GM19193 (cell line): ENCODE data around the gene SEPTIN1.

Experiments used
- POLR2A ChIP-seq: IDR thresholded peaks from 4 replicates; pipeline ENCODE4 v1.6.1; 2011; ENCODE audit not compliant: insufficient read depth, insufficient read length; ENCODE audit errors: extremely low read depth

The SEPTIN1 gene

GRCh38 chr16:30382111-30382881 lies at the start of gene SEPTIN1:
TSS of gene SEPTIN1 (minus strand) at chr16:30382561. CDS start at chr16:30382542, 19 bp downstream.
- peak; percentile 83 for TF ChIP-seq POLR2A

GRCh38 chr16:30430428-30430970 lies 48.1 kb upstream of the SEPTIN1 start:
- TF ChIP-seq POLR2A, result no peak

DNA sequence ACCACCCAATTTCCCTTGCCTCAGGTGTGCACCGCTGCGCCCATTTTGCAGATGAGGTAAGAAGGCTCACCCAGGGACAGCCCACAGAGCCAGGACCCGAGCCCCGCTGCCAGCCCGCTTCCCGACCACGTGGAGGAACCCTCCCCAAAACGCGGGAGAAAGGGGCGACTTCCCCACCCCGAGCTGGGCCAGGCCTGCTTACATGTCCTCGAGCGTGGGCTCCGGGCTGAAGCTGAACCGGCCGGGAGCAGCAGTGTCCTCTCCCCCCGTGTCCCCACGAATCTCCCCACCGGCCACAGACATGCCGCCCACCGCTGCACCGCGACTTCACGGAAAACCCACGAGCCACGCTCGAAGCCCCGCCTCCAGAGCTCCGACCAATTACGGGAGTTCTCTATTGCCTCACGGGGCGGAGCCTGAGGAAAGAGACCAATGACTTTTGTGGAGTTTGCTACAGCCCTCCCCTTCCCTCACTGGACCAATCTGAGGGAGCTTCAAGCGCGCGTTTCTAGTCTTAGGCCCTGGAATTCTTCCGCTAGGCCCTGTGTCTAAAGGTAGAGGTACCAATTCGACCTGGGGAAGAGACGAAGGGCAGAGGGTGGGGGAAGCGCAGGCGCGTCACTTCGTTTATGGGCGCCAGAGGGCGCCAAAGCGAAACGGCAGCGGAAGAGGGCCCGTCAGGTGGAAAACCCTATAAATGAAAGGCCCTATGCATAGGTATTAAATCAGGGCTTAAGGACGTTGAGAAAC lies 47.5 kb upstream of the SEPTIN1 start, which contains the start of gene DCTPP1:
DCTPP1 (minus strand) TSS at position 353 of the 750 bp plus-strand sequence; CDS start at position 303, 50 bp downstream.
- TF ChIP-seq POLR2A, result peak; percentile 58

DNA sequence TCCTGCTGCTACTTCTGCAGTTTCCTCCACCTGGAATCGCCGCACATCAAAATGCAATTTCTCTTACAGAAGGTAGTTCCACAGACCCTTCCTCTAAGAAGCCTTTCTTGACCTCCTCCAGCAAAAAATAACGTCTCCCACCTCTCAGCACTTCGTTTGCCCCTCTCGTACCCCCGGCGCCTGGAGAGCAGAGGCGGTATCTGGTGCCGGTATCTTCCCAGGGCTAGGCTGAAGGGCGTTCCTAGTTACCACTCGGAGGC lies 47.0 kb upstream of the SEPTIN1 start:
- no peak for TF ChIP-seq POLR2A

GRCh38 chr16:30428055-30428454 lies 45.7 kb upstream of the SEPTIN1 start:
- TF ChIP-seq POLR2A, result no peak

- TF ChIP-seq POLR2A, result no peak
Observed at GRCh38 chr16:30421010-30421409, 38.6 kb upstream of the SEPTIN1 start.

- no peak for TF ChIP-seq POLR2A
Observed at GRCh38 chr16:30418350-30419181, 36.2 kb upstream of the SEPTIN1 start.

DNA sequence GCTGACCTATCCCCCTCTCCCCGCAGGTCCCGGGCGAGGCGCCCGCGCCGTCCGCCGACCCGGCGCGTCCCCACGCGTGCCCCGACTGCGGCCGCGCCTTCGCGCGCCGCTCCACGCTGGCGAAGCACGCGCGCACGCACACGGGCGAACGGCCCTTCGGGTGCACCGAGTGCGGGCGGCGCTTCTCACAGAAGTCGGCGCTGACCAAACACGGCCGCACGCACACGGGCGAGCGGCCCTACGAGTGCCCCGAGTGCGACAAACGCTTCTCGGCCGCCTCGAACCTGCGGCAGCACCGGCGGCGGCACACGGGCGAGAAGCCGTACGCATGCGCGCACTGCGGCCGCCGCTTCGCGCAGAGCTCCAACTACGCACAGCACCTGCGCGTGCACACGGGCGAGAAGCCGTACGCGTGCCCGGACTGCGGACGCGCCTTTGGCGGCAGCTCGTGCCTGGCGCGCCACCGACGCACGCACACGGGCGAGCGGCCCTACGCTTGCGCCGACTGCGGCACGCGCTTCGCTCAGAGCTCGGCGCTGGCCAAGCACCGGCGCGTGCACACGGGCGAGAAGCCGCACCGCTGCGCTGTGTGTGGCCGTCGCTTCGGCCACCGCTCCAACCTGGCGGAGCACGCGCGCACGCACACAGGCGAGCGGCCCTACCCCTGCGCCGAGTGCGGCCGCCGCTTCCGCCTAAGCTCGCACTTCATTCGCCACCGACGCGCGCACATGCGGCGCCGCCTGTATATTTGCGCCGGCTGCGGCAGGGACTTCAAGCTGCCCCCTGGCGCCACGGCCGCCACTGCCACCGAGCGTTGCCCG lies 35.4 kb upstream of the SEPTIN1 start:
- peak; percentile 60 for TF ChIP-seq POLR2A

DNA sequence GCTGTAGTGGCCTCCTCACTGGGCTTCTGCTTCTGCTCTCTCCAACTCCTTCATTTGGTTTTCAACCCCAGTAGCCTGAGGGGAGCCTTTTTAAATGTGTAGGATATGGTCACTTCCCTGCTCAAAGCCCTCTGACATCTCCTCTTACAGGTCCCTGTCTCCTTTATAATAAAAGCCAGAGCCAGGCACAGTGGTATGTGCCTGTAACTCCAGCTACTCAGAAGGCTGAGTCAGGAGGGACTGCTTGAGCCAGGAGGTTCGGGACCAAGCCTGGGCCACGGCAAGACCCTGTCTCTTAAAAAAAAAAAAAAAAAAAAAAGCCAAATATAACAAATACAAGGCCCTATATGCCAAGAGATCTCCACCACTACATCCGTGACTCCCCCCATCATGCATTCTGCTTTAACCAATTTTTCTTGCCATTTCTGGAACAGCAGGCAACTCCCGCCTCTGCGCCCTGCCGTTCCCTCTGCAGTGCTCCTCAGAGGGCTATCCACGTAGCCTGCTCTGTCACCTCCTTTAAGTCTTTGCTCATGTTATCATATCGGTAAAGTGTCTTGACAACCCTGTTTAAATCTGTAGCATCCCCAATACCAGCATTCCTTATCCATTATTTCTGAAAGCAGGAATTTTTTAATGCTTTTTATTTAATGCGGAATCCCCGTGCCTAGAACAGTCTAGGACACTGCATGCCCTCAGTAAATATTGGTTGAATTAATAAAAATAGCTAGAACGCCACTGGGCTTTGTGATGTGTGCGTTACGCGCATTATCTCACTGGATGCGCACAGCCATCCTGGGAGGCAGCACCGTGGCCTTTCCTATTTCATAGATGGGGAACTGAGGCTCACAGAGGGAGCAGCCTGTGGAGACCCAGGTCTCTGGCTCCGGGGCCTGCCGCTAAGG lies 34.5 kb upstream of the SEPTIN1 start:
- no peak for TF ChIP-seq POLR2A

DNA sequence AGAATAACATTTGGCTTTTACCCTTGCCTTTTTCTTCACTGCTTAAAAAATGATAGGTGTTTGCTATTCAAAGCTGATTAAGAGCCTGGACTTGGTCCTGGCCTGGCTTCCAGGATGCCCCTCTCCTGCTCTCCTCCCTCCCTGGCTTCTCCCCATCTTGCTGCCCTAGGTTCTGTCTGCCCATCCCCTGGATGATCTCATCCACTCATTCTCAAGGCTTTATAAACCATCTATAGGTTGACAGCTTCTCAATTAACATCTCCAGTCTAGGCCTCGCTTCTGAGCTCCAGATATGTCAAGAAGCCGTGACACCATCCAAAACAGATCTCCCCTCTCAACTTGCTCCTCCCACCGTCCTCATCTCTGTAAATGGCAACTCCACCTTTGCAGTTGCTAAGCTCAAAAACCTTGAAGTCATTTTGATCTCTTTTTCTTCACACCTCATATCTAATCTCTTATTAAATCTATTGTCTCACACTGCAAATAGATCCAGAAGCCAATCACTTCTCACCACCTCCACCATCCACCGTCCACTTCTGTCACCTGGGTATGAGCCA lies 33.8 kb upstream of the SEPTIN1 start:
- no peak for TF ChIP-seq POLR2A

- no peak for TF ChIP-seq POLR2A
Observed at GRCh38 chr16:30414159-30414558, 31.8 kb upstream of the SEPTIN1 start.

DNA sequence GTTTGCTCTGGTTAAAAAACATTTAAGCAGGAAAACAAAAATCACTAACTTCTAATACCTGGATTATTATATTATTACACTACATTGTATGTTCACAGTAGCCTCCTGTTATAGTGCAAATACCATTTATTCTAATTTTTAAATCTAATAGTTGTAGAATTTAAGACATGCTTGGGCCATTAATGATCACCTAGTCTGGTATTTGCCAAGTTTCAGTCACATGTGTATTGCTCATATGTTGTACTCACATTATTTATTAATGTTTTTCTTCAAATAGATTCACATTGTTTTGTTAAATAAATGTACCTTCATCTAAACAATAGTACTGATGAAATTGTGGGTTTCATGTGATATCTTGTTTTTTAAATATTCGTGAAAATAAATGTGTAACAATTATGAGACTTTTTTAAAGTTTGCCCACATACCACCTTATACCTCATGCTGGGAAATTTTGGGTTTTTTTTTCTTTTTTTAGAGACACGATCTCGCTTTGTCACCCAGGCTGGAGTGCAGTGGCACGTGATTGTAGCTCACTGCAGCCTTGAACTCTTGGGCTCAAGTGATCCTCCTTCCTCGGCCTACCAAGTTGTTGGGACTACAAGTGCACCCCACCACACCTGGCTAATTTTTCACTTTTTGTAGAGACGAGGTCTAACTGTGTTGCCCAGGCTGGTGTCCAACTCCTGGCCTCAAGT lies 30.9 kb upstream of the SEPTIN1 start:
- no peak for TF ChIP-seq POLR2A
